Measurements from ENCODE around the gene AXIN1. TPM values are rescaled to one million over a fixed set of nuclear protein-coding genes. Genes with fewer than 3 reads are reported as not detected.

Gene AXIN1
- total RNA-seq, 1 experiment from 2014 or later = 50.3 TPM

DNA sequence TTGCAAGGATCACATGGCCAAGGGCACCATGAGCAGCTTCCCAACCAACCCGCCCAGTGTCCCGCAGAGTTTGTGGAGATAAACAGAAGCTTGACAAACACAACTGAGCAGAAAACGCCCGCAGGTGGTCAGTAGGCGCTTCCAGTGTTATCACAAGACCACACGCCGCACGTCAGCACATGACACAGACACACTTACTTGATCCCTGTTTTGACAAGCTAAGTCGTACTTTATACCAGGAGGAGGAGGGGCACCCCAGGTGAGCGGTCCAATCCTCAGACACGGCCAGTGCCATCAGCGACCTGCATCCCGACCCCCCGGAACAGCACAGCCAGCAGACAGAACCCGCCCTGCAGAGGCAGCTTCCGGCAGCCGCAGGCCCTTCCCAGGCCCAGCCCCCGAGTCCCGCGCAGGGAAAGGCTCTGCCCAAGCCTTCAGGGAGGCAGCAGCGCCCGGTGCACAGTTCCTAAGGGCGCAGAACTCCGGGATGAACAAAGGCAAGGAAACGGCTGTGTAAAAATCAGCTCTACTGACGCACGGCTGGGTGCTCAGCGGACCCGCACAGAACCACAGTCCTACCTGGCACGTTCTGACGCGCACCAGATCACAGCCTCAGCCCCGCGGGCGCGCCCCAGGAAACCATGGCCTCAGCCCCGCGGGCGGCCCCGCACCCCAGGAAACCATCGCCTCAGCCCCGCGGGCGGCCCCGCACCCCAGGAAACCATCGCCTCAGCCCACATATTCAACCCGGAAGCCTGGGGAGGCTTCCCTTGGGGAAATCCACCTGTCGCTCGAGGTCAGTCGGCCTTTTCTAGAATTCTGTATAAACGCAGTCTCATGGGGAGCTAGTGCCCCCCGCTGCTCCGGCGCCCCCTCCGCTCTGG lies 27.8 kb downstream of the AXIN1 start:
- ChIA-PET CTCF (interaction anchor here (0.5 to 1.2 kb wide), 3 partner anchors 28 to 1577 kb away, joined by 3 to 8 read pairs (median 4); no protein-coding TSS in a partner anchor), POLR2A (interaction anchor here (0.6 kb wide), 1 partner anchor 942 kb away, joined by 3 read pairs; no protein-coding TSS in a partner anchor)
- Mint-ChIP-seq H3K9me3 (no peaks in the 10 kb centered on the region), H3K36me3 (no peaks in the 10 kb centered on the region), H3K4me3 (no peak overlapping the region), H3K4me1 (peaks cover 16% of the 10 kb centered on the region), H3K27me3 (ENCODE audit: low read depth) (no peaks in the 10 kb centered on the region), H3K27ac (peak overlapping the region; percentile 30; the same call in 1 of the 2 replicates)
- no peak for TF ChIP-seq TP53 (CRISPR knock-in tag; IDR thresholded peaks at IDR 0.05)
- TF ChIP-seq, protein P1, sequence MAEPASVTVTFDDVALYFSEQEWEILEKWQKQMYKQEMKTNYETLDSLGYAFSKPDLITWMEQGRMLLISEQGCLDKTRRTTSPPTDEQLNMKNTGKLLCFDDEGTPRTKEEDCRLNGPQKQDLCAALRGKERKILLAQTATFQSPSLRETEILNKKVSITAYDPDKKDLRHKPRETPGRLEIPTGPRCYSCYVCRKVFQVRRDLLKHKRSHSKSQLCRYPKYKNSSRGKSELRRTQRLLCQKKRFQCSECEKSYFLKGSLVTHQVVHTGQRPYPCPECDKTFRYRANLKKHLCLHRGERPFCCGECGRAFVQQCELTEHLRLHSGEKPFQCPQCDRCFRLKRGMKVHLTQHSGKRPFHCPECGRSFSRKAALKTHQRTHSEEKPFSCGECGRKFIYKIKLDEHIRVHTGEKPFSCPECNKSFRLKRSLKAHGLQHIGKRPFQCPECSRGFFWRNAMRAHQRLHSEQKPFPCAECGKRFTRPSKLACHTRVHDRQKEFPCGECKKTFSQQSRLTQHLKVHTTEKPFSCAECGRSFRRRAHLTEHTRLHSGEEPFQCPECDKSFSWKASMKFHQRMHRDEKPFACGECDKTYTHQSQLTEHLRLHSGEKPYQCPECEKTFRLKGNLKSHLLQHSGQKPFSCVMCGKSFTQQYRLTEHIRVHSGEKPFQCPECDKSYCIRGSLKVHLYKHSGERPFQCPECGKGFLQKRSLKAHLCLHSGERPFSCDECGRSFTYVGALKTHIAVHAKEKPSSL (CRISPR knock-in tag; conservative IDR thresholded peaks at IDR 0.05) = no peak
- TF ChIP-seq, protein P2, sequence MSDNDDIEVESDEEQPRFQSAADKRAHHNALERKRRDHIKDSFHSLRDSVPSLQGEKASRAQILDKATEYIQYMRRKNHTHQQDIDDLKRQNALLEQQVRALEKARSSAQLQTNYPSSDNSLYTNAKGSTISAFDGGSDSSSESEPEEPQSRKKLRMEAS (CRISPR knock-in tag; IDR thresholded peaks at IDR 0.05) = no peak
- ATAC-seq = peak; percentile 57
- peak; percentile 49 for DNase-seq (ENCODE audit: low spot score)

DNA sequence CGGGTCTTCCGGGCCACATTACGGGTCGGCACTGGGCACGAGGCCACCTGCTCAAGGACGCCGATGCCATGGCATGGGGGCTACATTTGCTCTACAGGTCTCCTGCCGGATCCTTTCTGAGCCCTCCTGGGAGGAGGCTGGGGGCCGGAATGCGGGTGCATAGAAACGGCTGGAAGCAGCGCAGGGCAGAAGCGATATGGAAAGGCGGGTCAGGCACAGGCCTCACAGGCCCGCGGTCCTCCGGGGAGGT lies 28.4 kb downstream of the AXIN1 start:
- ATAC-seq = no peak
- H3K4me3 Mint-ChIP-seq = no peak overlapping the region
- TF ChIP-seq, protein P3, sequence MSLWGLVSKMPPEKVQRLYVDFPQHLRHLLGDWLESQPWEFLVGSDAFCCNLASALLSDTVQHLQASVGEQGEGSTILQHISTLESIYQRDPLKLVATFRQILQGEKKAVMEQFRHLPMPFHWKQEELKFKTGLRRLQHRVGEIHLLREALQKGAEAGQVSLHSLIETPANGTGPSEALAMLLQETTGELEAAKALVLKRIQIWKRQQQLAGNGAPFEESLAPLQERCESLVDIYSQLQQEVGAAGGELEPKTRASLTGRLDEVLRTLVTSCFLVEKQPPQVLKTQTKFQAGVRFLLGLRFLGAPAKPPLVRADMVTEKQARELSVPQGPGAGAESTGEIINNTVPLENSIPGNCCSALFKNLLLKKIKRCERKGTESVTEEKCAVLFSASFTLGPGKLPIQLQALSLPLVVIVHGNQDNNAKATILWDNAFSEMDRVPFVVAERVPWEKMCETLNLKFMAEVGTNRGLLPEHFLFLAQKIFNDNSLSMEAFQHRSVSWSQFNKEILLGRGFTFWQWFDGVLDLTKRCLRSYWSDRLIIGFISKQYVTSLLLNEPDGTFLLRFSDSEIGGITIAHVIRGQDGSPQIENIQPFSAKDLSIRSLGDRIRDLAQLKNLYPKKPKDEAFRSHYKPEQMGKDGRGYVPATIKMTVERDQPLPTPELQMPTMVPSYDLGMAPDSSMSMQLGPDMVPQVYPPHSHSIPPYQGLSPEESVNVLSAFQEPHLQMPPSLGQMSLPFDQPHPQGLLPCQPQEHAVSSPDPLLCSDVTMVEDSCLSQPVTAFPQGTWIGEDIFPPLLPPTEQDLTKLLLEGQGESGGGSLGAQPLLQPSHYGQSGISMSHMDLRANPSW (CRISPR knock-in tag; conservative IDR thresholded peaks at IDR 0.05; ENCODE audit: low read depth) = no peak
- TF ChIP-seq, protein P1 (CRISPR knock-in tag; conservative IDR thresholded peaks at IDR 0.05) = no peak
- TF ChIP-seq ZNF232 (CRISPR knock-in tag; IDR thresholded peaks at IDR 0.05) (no peak), GRHL2 (CRISPR knock-in tag; IDR thresholded peaks at IDR 0.05; ENCODE audit: insufficient replicate concordance, severe bottlenecking) (no peak), GTF2I (CRISPR knock-in tag; conservative IDR thresholded peaks at IDR 0.05) (no peak), SMAD4 (CRISPR knock-in tag; IDR thresholded peaks at IDR 0.05) (no peak), NFATC4 (CRISPR knock-in tag; IDR thresholded peaks at IDR 0.05) (no peak)
- TF ChIP-seq, protein P4, sequence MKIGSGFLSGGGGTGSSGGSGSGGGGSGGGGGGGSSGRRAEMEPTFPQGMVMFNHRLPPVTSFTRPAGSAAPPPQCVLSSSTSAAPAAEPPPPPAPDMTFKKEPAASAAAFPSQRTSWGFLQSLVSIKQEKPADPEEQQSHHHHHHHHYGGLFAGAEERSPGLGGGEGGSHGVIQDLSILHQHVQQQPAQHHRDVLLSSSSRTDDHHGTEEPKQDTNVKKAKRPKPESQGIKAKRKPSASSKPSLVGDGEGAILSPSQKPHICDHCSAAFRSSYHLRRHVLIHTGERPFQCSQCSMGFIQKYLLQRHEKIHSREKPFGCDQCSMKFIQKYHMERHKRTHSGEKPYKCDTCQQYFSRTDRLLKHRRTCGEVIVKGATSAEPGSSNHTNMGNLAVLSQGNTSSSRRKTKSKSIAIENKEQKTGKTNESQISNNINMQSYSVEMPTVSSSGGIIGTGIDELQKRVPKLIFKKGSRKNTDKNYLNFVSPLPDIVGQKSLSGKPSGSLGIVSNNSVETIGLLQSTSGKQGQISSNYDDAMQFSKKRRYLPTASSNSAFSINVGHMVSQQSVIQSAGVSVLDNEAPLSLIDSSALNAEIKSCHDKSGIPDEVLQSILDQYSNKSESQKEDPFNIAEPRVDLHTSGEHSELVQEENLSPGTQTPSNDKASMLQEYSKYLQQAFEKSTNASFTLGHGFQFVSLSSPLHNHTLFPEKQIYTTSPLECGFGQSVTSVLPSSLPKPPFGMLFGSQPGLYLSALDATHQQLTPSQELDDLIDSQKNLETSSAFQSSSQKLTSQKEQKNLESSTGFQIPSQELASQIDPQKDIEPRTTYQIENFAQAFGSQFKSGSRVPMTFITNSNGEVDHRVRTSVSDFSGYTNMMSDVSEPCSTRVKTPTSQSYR (CRISPR knock-in tag; IDR thresholded peaks at IDR 0.05) = no peak
- TF ChIP-seq, protein P5, sequence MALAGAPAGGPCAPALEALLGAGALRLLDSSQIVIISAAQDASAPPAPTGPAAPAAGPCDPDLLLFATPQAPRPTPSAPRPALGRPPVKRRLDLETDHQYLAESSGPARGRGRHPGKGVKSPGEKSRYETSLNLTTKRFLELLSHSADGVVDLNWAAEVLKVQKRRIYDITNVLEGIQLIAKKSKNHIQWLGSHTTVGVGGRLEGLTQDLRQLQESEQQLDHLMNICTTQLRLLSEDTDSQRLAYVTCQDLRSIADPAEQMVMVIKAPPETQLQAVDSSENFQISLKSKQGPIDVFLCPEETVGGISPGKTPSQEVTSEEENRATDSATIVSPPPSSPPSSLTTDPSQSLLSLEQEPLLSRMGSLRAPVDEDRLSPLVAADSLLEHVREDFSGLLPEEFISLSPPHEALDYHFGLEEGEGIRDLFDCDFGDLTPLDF (CRISPR knock-in tag; IDR thresholded peaks at IDR 0.05) = no peak
- TF ChIP-seq, protein P6, sequence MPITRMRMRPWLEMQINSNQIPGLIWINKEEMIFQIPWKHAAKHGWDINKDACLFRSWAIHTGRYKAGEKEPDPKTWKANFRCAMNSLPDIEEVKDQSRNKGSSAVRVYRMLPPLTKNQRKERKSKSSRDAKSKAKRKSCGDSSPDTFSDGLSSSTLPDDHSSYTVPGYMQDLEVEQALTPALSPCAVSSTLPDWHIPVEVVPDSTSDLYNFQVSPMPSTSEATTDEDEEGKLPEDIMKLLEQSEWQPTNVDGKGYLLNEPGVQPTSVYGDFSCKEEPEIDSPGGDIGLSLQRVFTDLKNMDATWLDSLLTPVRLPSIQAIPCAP (CRISPR knock-in tag; IDR thresholded peaks at IDR 0.05) = no peak
- TF ChIP-seq, protein P7, sequence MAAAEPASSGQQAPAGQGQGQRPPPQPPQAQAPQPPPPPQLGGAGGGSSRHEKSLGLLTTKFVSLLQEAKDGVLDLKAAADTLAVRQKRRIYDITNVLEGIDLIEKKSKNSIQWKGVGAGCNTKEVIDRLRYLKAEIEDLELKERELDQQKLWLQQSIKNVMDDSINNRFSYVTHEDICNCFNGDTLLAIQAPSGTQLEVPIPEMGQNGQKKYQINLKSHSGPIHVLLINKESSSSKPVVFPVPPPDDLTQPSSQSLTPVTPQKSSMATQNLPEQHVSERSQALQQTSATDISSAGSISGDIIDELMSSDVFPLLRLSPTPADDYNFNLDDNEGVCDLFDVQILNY (CRISPR knock-in tag; IDR thresholded peaks at IDR 0.05) = no peak
- TF ChIP-seq, protein P8, sequence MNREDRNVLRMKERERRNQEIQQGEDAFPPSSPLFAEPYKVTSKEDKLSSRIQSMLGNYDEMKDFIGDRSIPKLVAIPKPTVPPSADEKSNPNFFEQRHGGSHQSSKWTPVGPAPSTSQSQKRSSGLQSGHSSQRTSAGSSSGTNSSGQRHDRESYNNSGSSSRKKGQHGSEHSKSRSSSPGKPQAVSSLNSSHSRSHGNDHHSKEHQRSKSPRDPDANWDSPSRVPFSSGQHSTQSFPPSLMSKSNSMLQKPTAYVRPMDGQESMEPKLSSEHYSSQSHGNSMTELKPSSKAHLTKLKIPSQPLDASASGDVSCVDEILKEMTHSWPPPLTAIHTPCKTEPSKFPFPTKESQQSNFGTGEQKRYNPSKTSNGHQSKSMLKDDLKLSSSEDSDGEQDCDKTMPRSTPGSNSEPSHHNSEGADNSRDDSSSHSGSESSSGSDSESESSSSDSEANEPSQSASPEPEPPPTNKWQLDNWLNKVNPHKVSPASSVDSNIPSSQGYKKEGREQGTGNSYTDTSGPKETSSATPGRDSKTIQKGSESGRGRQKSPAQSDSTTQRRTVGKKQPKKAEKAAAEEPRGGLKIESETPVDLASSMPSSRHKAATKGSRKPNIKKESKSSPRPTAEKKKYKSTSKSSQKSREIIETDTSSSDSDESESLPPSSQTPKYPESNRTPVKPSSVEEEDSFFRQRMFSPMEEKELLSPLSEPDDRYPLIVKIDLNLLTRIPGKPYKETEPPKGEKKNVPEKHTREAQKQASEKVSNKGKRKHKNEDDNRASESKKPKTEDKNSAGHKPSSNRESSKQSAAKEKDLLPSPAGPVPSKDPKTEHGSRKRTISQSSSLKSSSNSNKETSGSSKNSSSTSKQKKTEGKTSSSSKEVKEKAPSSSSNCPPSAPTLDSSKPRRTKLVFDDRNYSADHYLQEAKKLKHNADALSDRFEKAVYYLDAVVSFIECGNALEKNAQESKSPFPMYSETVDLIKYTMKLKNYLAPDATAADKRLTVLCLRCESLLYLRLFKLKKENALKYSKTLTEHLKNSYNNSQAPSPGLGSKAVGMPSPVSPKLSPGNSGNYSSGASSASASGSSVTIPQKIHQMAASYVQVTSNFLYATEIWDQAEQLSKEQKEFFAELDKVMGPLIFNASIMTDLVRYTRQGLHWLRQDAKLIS (CRISPR knock-in tag; IDR thresholded peaks at IDR 0.05; ENCODE audit: borderline replicate concordance) = no peak

More for the DNA sequence above, 28.4 kb downstream of the AXIN1 start:
- DNase-seq (ENCODE audit: low spot score) = no peak
- CTCF ChIA-PET = interaction anchor here (0.5 to 1.1 kb wide), 2 partner anchors 29 to 1577 kb away, joined by 4 to 8 read pairs; no protein-coding TSS in a partner anchor
- Mint-ChIP-seq H3K4me1 (peaks cover 19% of the 10 kb centered on the region), H3K27ac (no peak overlapping the region), H3K27me3 (ENCODE audit: low read depth) (no peaks in the 10 kb centered on the region), H3K36me3 (peaks cover under 1% of the 10 kb centered on the region; the same call in 1 of the 2 replicates), H3K9me3 (no peaks in the 10 kb centered on the region)
- POLR2A ChIA-PET = interaction anchor here (0.6 kb wide), 1 partner anchor 943 kb away, joined by 3 read pairs; no protein-coding TSS in a partner anchor

Data from WTC11 (cell line).